Measurements from ENCODE around the gene SLC15A2. TPM values are rescaled to one million over a fixed set of nuclear protein-coding genes. Genes with fewer than 3 reads are reported as not detected.

Gene SLC15A2
- total RNA-seq, 4 donors from 2014 or later, result 1.9 to 4.9 (median 4.4) TPM

GRCh38 chr3:121988146-121988545 is 93.9 kb downstream of the SLC15A2 start:
- H3K9me3 ChIP-seq, result peaks cover 0 to 8% (median 0%) of the 10 kb centered on the region in 3 donors
- peaks cover 0 to 23% (median 2%) of the 10 kb centered on the region in 3 donors for H3K36me3 ChIP-seq
- H3K4me3 ChIP-seq, result no peak overlapping the region
- no peak overlapping the region for H3K27ac ChIP-seq
- intact Hi-C loops (cut with DNase I), result no loop called here
- no peak for DNase-seq
- H3K4me1 ChIP-seq, result no peaks in the 10 kb centered on the region
- WGBS, 2 donors, result 83 to 92% methylated on average over 2 of the region's 2 CpGs
- TF ChIP-seq, protein P1, sequence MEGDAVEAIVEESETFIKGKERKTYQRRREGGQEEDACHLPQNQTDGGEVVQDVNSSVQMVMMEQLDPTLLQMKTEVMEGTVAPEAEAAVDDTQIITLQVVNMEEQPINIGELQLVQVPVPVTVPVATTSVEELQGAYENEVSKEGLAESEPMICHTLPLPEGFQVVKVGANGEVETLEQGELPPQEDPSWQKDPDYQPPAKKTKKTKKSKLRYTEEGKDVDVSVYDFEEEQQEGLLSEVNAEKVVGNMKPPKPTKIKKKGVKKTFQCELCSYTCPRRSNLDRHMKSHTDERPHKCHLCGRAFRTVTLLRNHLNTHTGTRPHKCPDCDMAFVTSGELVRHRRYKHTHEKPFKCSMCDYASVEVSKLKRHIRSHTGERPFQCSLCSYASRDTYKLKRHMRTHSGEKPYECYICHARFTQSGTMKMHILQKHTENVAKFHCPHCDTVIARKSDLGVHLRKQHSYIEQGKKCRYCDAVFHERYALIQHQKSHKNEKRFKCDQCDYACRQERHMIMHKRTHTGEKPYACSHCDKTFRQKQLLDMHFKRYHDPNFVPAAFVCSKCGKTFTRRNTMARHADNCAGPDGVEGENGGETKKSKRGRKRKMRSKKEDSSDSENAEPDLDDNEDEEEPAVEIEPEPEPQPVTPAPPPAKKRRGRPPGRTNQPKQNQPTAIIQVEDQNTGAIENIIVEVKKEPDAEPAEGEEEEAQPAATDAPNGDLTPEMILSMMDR (IDR thresholded peaks at IDR 0.05), result no peak
- no peak for TF ChIP-seq POLR2A (IDR thresholded peaks at IDR 0.05)
- no peaks in the 10 kb centered on the region for H3K27me3 ChIP-seq

DNA sequence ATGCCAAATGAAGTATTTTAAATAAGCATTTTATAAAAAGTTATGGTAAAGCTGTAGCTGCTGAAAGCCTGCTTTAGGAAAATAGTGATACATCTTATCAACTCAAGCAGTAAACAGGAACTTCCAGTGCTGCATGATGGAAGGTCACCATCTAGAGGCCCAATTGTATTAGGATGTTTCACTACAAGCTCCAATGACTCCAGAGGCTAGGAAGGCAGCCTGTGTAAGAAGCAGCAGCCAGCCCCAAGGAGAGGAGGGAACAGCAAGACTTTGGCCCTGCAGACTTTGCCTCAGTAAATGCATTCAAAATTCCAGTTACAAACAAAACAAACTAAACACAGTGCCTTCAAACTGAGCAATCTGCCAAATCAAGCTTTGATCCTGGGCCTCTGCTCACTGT is 95.7 kb downstream of the SLC15A2 start:
- H3K9me3 ChIP-seq, result no peaks in the 10 kb centered on the region
- H3K27me3 ChIP-seq, result no peaks in the 10 kb centered on the region
- no peak for TF ChIP-seq POLR2A (IDR thresholded peaks at IDR 0.05)
- TF ChIP-seq, protein P1 (IDR thresholded peaks at IDR 0.05), result peak in 2 of 6 experiments; percentile 16 to 33
- H3K4me1 ChIP-seq, result peaks cover 0 to under 1% (median 0%) of the 10 kb centered on the region in 3 donors
- H3K4me3 ChIP-seq, result no peak overlapping the region
- intact Hi-C loops (cut with DNase I), result no loop called here
- peaks cover 0 to 39% (median 5%) of the 10 kb centered on the region in 3 donors for H3K36me3 ChIP-seq
- no peak for DNase-seq
- H3K27ac ChIP-seq, result no peak overlapping the region

GRCh38 chr3:121992601-121993560 is 98.7 kb downstream of the SLC15A2 start:
- H3K36me3 ChIP-seq, result peaks cover 0 to 33% (median 5%) of the 10 kb centered on the region in 3 donors
- intact Hi-C loops (cut with DNase I), result no loop called here
- no peak overlapping the region for H3K4me3 ChIP-seq
- H3K27ac ChIP-seq, result peak overlapping the region in 1 of 4 donors; percentile 48
- TF ChIP-seq POLR2A (IDR thresholded peaks at IDR 0.05), result no peak
- TF ChIP-seq, protein P1 (IDR thresholded peaks at IDR 0.05), result no peak
- no peak for DNase-seq
- H3K9me3 ChIP-seq, result no peaks in the 10 kb centered on the region
- WGBS, 2 donors, result 70 to 95% methylated on average over 2 to 9 of the region's 31 CpGs
- peaks cover 0 to 20% (median 0%) of the 10 kb centered on the region in 3 donors for H3K4me1 ChIP-seq
- H3K27me3 ChIP-seq, result no peaks in the 10 kb centered on the region

Other genes starting within 250 kb of the SLC15A2 start
- 10 to 100 TPM in 2 of 4 donors, 1 to 10 TPM in 2; 4.4 to 46.7 (median 17.4) TPM for gene HCLS1, start 233.5 kb upstream of the SLC15A2 start, total RNA-seq
- 10 to 100 TPM; 34.3 to 55.3 (median 37.1) TPM for gene GOLGB1, start 144.7 kb upstream of the SLC15A2 start, total RNA-seq
- gene IQCB1, start 59.3 kb upstream of the SLC15A2 start, total RNA-seq, result 10 to 100 TPM in 3 of 4 donors, 1 to 10 TPM in 1; 8.2 to 33.8 (median 23.3) TPM
- 1 to 10 TPM; 2.0 to 4.2 (median 2.3) TPM for gene EAF2, start 59.2 kb upstream of the SLC15A2 start, total RNA-seq
- gene ILDR1, start 127.8 kb downstream of the SLC15A2 start, total RNA-seq, result 1 to 10 TPM; 2.3 to 6.0 (median 3.6) TPM
- 10 to 100 TPM in 1 of 4 donors, 1 to 10 TPM in 2, under 1 TPM in 1; 0.42 to 11.1 (median 3.3) TPM for gene CD86, start 161.0 kb downstream of the SLC15A2 start, total RNA-seq

Data from esophagus squamous epithelium (tissue), 5 donors.